SU-DHL-6 (cell line): ENCODE results near the gene GRIK4.

ENCODE experiments used
- H2AFZ ChIP-seq: fragments of 200-600 bp; sonication (generic); 2 replicates; pipeline ENCODE4 v1.6.1; 2014; ENCODE audit warnings: low read depth, mild to moderate bottlenecking, moderate library complexity, mixed read lengths, antibody characterized with exemption, low read length; ENCODE audit not compliant: severe bottlenecking
- H3F3A ChIP-seq: fragments of 200-600 bp; shearing (Covaris generic); 2 replicates; pipeline ENCODE4 v1.6.0; 2016; ENCODE audit warnings: antibody characterized with exemption, mild to moderate bottlenecking; ENCODE audit not compliant: insufficient read depth
- H3K27ac ChIP-seq: fragments of 200-600 bp; sonication (generic); 2 replicates; pipeline ENCODE4 v1.5.1; 2016; ENCODE audit warnings: low read depth, mild to moderate bottlenecking, low read length, moderate library complexity, mixed read lengths
- H3K27me3 ChIP-seq: fragments of 200-600 bp; sonication (generic), shearing (Covaris generic); 2 replicates; pipeline ENCODE4 v1.6.0; 2014; ENCODE audit warnings: mild to moderate bottlenecking, low read length
- H3K36me3 ChIP-seq: fragments of 200-600 bp; sonication (generic); 2 replicates; pipeline ENCODE4 v1.6.1; 2014; ENCODE audit warnings: mild to moderate bottlenecking, low read length, mixed read lengths
- H3K4me2 ChIP-seq: fragments of 300-600, 200-600 bp; shearing (Covaris generic), sonication (generic); 2 replicates; pipeline ENCODE4 v1.6.0; 2014; ENCODE audit warnings: low read length, low read depth, mild to moderate bottlenecking; ENCODE audit not compliant: poor library complexity, severe bottlenecking
- H3K4me3 ChIP-seq: fragments of 200-600 bp; sonication (generic); 2 replicates; pipeline ENCODE4 v1.5.1; 2014; ENCODE audit warnings: antibody characterized with exemption, low read length, mild to moderate bottlenecking, mixed read lengths; ENCODE audit not compliant: insufficient read depth, poor library complexity, severe bottlenecking
- H3K79me2 ChIP-seq: fragments of 200-600 bp; sonication (generic); 2 replicates; pipeline ENCODE4 v1.6.1; 2014; ENCODE audit warnings: mild to moderate bottlenecking, low read length, moderate library complexity; ENCODE audit not compliant: insufficient read depth
- H3K9ac ChIP-seq: fragments of 200-600 bp; sonication (generic); 2 replicates; pipeline ENCODE4 v1.7.0; 2014; ENCODE audit warnings: mild to moderate bottlenecking, low read length
- H3K9me2 ChIP-seq: fragments of 200-600 bp; sonication (generic); replicated peaks from 2 replicates; pipeline ENCODE4 v1.6.1; 2014; ENCODE audit warnings: low read length; ENCODE audit not compliant: insufficient read depth
- H3K9me3 ChIP-seq: fragments of 200-600 bp; sonication (generic); 2 replicates; pipeline ENCODE4 v1.6.1; 2014; ENCODE audit warnings: low read length, mixed read lengths; ENCODE audit not compliant: insufficient read depth
- H4K20me1 ChIP-seq: fragments of 200-600 bp; sonication (generic); 2 replicates; pipeline ENCODE4 v1.6.1; 2014; ENCODE audit warnings: low read depth, mild to moderate bottlenecking, antibody characterized with exemption, low read length, moderate library complexity, mixed read lengths
- EZH2phosphoT487 ChIP-seq: fragments of 200-600 bp; sonication (generic), shearing (Covaris generic); conservative IDR thresholded peaks from 2 replicates; pipeline ENCODE4 v1.6.1; 2018; ENCODE audit warnings: mild to moderate bottlenecking, antibody characterized with exemption, low read length, moderate library complexity, mixed read lengths
- TF ChIP-seq, protein P1 (sequence below): fragments of 200-600 bp; sonication (generic); IDR thresholded peaks from one replicate; pipeline ENCODE4 v1.5.1; 2017; ENCODE audit warnings: antibody characterized with exemption, mild to moderate bottlenecking, low read length, moderate library complexity; ENCODE audit not compliant: insufficient read depth, poor library complexity, severe bottlenecking

GRIK4 gene

GRCh38 chr11:121006922-121007321, 495.4 kb downstream of the GRIK4 start:
- Histone ChIP-seq H3F3A (no peaks in the 10 kb centered on the region), H3K4me3 (no peak overlapping the region), H3K27me3 (no peaks in the 10 kb centered on the region)

DNA sequence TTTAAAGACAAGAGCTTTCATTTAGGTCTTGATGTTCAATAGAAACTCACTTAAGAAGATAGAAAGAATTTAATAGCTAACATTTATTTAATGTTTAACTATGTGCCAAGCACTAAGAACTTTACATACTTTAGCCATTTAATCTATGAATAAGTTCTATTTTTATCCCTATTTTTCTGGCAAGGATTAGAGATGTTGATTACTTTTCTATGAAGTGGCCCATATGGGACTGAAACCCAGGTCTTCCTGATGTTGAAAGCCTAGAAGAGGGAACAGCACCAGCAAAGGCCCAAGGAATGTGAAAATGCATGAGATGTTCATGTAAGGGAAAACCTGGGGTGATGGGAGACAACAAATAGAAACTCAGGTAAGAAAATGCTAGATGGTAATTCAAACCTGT, 497.0 kb downstream of the GRIK4 start:
- TF ChIP-seq EZH2phosphoT487, result no peak
- TF ChIP-seq, protein P1, sequence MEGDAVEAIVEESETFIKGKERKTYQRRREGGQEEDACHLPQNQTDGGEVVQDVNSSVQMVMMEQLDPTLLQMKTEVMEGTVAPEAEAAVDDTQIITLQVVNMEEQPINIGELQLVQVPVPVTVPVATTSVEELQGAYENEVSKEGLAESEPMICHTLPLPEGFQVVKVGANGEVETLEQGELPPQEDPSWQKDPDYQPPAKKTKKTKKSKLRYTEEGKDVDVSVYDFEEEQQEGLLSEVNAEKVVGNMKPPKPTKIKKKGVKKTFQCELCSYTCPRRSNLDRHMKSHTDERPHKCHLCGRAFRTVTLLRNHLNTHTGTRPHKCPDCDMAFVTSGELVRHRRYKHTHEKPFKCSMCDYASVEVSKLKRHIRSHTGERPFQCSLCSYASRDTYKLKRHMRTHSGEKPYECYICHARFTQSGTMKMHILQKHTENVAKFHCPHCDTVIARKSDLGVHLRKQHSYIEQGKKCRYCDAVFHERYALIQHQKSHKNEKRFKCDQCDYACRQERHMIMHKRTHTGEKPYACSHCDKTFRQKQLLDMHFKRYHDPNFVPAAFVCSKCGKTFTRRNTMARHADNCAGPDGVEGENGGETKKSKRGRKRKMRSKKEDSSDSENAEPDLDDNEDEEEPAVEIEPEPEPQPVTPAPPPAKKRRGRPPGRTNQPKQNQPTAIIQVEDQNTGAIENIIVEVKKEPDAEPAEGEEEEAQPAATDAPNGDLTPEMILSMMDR, result no peak
- H3K9me3 ChIP-seq, result no peaks in the 10 kb centered on the region
- H3K9ac ChIP-seq, result no peak overlapping the region
- H3F3A ChIP-seq, result no peaks in the 10 kb centered on the region
- H2AFZ ChIP-seq, result no peak overlapping the region
- H3K27ac ChIP-seq, result no peak overlapping the region
- no peaks in the 10 kb centered on the region for H3K27me3 ChIP-seq
- no peaks in the 10 kb centered on the region for H4K20me1 ChIP-seq
- no peaks in the 10 kb centered on the region for H3K36me3 ChIP-seq
- no peak overlapping the region for H3K4me3 ChIP-seq
- no peaks in the 10 kb centered on the region for H3K9me2 ChIP-seq
- H3K4me2 ChIP-seq, result no peak overlapping the region
- no peaks in the 10 kb centered on the region for H3K79me2 ChIP-seq

More at GRCh38 chr11:121006922-121007321, 495.4 kb downstream of the GRIK4 start:
- Histone ChIP-seq H3K4me2 (no peak overlapping the region), H4K20me1 (no peaks in the 10 kb centered on the region), H3K79me2 (no peaks in the 10 kb centered on the region), H3K27ac (no peak overlapping the region), H3K9me3 (no peaks in the 10 kb centered on the region), H3K9me2 (no peaks in the 10 kb centered on the region), H3K9ac (no peak overlapping the region), H3K36me3 (no peaks in the 10 kb centered on the region), H2AFZ (no peak overlapping the region)
- TF ChIP-seq EZH2phosphoT487, result no peak
- TF ChIP-seq, protein P1, result no peak

- Histone ChIP-seq H3K4me3 (no peak overlapping the region), H3F3A (no peaks in the 10 kb centered on the region), H3K27ac (no peak overlapping the region), H2AFZ (no peak overlapping the region), H4K20me1 (no peaks in the 10 kb centered on the region), H3K9ac (no peak overlapping the region), H3K79me2 (no peaks in the 10 kb centered on the region), H3K4me2 (no peak overlapping the region), H3K9me2 (no peaks in the 10 kb centered on the region), H3K27me3 (no peaks in the 10 kb centered on the region), H3K9me3 (no peaks in the 10 kb centered on the region), H3K36me3 (no peaks in the 10 kb centered on the region)
- TF ChIP-seq, protein P1, result no peak
- TF ChIP-seq EZH2phosphoT487, result no peak
Observed at GRCh38 chr11:121012091-121012490, 500.5 kb downstream of the GRIK4 start.
